T1000 (cell line): ENCODE data around the gene KLF16.

Source experiments
- DNase-seq: peaks from one replicate; lab custom pipeline; 2025; ENCODE audit warnings: mixed read lengths; lab: John Stamatoyannopoulos, UW

KLF16 gene

DNA sequence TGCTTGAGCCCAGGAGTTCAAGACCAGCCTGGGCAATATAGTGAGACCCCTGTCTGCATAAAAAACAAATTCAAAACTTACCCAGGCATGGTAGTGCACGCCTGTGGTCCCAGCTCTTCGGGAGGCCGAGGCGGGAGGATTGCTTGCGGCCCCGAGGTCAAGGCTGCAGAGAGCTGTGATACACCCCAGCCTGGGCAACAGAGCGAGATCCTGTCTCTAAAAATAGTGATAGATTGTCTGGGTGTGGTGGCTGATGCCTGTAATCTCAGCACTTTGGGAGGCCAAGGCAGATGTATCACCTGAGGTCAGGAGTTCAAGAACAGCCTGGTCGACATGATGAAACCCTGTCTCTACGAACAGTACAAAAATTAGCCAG is 4.0 kb upstream of the KLF16 start:
- DNase-seq, result no peak

DNA sequence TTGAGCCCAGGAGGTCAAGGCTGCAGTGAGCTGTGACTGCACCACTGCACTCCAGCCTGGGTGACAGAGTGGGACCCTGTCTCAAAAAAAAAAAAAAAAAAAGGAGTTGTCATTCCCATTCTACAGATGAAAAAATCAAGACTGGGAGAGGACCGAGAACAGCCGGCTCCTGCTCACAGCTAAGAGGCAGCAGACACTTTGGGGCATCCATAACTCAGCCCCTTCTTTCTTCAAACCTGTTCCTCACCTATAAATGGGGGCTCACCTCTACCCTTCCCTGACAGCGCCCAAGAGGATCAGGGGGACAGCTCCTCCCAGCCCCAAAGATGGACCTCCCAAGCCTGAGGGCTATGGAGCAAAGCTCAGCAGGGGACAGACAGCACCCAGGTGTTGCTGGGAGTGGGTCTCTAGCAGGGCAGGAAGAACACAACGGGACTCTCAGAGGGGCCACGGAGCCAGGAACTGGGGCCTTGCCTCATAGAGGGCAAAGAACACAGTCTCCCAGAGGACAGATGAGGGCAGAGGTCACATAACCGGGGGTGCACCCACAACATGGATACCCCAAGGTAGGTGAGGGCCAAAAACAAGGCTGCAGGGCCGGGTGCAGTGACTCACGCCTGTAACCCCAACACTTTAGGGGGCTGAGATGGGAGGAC is 3.4 kb upstream of the KLF16 start:
- DNase-seq, result no peak

DNA sequence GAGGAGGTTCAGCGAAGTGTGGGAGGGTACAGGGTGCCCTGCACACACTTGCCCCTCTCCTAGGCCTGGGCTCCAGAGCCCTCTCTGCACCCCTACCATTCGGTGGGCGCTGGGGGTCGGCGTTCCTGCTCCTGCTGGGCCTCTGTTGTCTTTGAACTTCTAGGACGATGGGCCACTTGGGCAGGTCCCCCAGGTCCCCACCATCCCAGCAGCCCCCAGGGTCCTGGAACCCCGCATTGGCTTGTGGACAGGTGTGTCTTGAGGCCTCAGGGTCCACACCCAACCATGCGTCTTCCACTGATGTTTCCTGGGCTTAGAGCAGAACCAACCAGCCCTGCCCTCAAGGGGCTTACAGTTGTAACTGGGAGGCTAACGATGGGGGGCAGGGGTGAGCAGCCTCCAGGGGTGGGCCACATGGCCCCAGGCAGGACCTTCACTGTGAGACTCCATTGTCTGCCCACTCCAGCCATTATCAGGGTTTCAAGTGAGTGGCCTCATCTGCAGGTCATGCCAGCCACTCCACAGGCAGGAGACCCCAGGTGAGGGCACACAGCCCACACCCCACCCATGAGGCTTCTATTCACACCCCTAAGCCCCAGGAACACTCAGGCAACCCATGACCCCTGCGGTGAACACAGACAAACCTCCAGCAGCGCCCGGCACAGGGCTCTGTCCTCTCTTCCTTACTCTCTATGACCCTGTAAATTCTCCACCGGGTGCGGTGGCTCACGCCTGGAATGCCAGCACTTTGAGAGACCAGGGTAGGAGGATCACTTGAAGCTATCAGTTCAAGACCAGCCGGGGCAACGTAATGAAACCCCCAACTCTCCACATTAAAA is 2.0 kb upstream of the KLF16 start:
- DNase-seq, result no peak

- DNase-seq, result peak; percentile 57
These were observed 1.2 kb upstream of the KLF16 start for GRCh38 chr19:1864480-1865171.

- peak; percentile 95 for DNase-seq
These were observed 480 bp upstream of the KLF16 start for GRCh38 chr19:1863638-1864479.

DNA sequence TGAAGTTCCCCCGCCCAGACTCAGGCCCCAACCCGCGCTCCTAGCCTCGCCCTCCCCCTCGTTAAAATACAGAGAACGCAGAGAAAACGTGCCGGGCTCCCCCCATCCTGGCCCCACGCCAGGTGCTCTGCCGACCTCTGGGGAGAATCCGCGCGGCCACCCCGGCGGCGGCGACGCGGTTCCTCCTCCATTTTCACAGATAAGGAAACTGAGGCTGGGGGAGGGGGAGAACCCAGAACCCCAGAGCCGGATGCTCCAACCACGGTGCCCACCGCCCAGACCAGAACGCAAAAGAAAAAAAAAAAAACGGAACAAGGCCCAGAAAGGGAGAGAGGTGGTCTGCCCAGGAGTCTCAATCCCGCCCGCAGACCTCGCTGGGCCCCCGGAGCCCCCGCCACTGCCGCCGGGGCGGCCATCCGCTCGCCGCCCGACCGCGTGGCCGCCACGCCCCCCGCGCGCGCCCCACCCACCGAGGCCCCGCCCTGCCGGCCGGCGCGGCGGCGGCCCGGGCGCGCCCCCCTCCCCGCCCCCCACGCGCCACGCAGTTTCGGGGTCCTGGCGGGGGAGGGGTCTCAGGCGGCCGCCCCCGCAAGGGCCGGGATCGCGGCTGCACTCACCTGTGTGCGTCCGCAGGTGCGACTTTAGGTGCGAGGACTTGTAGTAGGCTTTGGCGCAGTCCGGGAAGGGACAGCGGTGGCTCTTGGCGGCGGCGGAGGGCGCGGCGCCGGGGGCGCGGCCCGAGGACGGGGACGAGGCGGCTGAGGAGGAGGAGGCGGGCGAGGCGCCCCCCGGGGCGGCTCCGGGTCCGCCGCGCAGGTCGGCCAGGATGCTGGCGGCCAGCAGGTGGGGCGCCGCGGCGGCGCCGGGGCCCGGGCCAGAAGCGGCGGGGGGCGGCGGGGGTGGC is 703 bp downstream of the KLF16 start:
- DNase-seq, result no peak

DNA sequence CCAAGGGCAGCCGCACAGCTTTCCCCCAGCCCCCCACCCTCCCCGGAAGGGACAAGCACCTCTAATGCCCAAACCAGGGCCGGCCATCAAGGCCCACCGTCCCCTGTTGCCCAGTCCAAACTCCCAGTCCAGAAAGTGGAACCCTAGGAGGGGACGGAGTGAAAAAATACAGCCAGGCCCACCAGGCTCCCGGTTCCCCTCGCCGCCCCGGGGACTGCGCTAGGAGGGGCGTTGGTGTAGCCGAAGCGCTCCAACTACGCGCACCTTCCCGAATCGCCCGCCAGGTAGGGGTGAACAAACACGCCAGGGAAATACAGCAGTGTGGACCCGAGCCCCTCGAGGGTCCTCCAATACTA is 1.3 kb downstream of the KLF16 start:
- no peak for DNase-seq

DNA sequence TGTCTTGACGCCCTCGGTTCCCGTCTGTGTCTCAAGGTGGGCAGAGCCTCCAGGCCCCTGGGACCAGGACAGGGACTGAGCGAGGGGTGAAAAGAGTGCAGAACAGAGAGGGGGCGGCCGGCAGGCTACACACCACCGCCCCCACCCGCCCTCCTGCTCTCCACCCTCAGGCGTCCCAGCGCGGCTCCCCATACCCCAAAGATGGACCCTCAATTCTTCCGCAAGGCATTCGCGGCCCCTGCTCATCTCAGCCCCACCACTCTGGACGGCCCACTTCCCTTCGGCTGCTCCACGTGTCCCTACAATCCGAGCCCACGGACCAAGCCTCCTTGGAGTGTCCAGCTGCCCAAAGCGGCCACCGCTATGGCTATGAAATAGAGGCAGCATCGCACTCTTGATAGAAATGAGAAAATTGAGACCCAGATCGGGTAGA is 1.8 kb downstream of the KLF16 start:
- no peak for DNase-seq

GRCh38 chr19:1860821-1861598 is 2.4 kb downstream of the KLF16 start:
- DNase-seq, result no peak

DNA sequence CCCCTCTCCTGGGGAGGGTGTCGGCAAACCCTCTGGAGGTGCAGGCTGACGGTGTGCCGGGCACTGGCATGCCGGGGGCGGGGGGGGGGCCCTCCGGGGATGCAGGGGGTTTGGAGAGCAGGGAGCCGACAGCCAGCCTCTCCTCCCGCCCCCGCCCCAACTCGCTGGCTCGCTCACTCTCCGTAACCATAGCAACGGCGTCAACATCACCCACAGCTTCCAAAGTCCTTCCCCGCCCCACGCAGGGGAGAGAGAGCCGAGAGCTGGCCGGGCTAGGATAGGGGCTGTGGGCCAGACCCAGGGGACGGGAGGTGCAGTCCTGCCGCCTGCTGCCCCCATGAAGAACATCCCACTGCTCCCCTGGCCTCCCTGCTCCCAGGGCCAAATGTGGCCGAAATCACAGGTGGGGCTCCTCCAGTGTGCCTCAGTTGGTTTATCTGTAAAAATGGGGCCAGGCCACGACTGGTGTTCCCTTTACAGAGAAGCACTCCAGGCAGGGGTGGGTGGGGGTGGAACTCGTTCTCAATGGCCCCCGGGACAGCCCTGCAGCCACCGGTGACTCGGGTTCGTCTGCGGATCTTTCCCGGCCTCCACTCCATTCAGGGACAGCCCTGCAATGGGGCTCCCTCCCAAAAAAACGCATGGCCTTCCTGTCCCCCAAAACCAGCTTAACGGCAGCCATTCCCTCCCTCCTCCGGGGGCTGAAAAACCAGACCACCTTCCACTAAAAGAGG is 3.2 kb downstream of the KLF16 start:
- DNase-seq, result peak; percentile 57

- DNase-seq, result no peak
These were observed 4.0 kb downstream of the KLF16 start for GRCh38 chr19:1859331-1859781.

- DNase-seq, result no peak
These were observed 4.8 kb downstream of the KLF16 start for GRCh38 chr19:1858412-1859081.

DNA sequence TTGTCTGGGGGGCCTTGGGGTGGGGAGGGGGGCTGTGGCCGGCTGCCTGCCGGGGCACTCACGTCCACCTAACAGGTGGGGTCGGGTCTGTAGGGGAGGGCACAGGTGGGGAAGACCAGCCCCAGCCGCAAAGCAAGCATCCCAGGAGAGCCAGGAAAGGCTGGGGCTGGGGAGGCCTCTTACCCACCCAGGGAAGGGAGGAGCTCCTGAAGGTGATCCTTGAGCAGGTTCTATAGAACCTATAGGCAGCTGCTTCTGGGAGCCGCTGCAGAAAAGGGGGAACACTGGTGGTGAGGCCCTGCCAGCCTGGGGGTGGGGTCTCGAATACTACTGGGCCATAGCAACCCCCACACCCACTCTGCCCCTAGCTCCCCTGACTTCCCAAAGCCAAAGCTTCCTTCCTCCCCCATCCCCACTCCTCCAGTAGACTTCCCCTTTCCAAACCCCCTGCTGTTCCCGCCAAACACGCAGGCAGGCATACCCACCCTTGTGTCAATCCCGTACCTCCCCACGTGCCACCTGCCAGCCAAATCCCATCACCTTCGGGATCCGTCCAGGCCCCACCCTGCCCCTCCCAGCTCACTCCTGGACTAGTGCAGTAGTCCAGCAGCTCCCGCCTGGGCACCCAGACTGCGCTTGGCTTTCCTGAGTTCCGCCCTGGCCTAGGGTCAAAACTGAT is 5.6 kb downstream of the KLF16 start:
- DNase-seq, result no peak

DNA sequence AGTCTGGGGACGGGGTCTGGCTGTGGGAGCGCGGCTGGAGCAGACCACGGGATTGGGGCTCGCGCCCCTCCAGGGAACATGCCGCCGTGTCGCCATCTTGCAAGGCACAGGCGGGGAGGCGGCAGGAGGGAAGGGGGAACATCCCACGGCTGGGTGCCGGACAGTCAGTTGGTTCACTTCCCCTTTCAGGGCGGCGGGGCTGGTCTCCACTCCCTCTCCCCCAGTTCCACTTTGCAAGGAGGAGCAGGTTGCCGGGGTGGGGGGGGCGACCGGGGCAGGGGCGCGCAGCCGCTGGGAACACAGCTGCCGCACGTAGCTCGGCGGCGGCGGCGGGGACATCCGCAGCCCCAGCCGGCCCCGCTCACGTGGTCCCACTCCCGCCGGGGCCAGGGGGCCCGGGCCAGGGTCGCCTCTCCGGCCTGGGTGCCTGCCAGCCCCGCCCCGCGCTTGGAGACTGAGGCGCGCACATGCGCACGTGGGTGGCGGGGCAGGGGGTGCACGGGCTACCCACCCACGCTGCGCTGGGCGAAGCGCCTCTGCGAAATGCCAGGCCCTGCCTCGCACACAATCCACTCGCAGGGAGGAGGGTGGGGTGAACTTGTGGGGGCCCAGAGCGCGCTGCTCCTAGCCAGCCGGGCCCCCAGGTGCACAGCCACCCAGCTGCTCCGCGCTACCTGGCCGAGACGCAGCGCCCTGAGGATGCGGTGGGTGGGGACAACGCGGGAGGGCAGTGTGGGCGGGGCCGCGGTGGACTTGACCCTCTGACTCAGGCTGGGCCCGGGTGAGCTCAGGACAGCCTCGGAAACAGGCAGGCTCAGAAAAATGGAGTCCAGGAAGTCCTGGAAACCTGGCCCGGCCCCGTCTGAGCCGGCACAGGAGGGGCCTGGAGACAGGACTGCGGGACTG is 6.4 kb downstream of the KLF16 start:
- peak; percentile 48 for DNase-seq

GRCh38 chr19:1856345-1856697 is 7.1 kb downstream of the KLF16 start:
- DNase-seq, result no peak

DNA sequence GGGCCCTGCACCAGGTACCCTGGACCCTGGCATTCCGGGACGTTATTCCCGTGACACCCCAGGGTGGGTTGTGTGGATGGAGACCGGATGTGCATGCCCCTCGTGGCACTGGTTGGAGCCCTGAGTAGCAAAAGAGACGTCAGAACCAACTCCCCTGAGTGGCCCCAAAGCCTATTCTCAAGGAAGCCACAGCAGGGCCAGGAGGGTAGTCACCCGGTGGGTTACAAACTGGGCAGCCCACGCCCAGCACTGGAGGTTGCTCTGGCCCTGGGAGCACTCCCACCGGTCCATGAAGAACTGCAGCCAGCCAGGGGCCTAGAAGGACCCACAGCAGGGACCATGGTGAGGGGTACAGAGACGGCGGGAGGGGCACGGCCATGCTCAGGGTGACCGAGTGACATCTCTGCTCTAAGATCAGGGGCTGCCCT is 7.5 kb downstream of the KLF16 start:
- DNase-seq, result no peak
